Esophagus squamous epithelium (tissue), 5 donors: Measurements from ENCODE around the gene FAT4. TPM values are rescaled to one million over a fixed set of nuclear protein-coding genes. Genes with fewer than 3 reads are reported as not detected.

Experiments used
- DNase-seq: peaks from one replicate; lab custom pipeline; 2025; lab: John Stamatoyannopoulos, UW
- H3K27ac ChIP-seq, 4 donors: fragments of 200-600 bp; sonication (generic); one replicate each; pipeline ENCODE4 v1.5.1; 2016 to 2019; ENCODE audit warnings: mild to moderate bottlenecking in 1 of 4
- H3K27me3 ChIP-seq, 4 donors: fragments of 200-600 bp; sonication (generic); 1 replicate in 3 of 4; 2 replicates in 1 of 4; pipeline versions ENCODE4 v1.5.1 to v1.6.0; 2017 to 2021; ENCODE audit warnings: antibody characterized with exemption in 1 of 4
- H3K36me3 ChIP-seq, 3 donors: fragments of 200-600 bp; sonication (generic); one replicate each; pipeline ENCODE4 v1.5.1; 2016 to 2019
- H3K4me1 ChIP-seq, 3 donors: fragments of 200-600 bp; sonication (generic); one replicate each; pipeline ENCODE4 v1.5.1; 2017 to 2019
- H3K4me3 ChIP-seq, 4 donors: fragments of 200-600 bp; sonication (generic); 1 replicate in 3 of 4; 2 replicates in 1 of 4; pipeline ENCODE4 v1.5.1; 2016 to 2019; ENCODE audit warnings: mild to moderate bottlenecking in 2 of 4, moderate library complexity in 1 of 4
- H3K9me3 ChIP-seq, 3 donors: fragments of 200-600 bp; sonication (generic); one replicate each; pipeline ENCODE4 v1.5.1; 2016 to 2019
- CTCF ChIP-seq, 6 experiments: fragments of 450-650 bp in 4 of 6; fragments of 200-600 bp in 2 of 6; sonication (generic) in 2 of 6; IDR thresholded peaks; one replicate each; pipeline ENCODE4 v1.5.1; 2016 to 2019; ENCODE audit warnings: antibody characterized with exemption in 6 of 6, mild to moderate bottlenecking in 4 of 6, moderate library complexity in 4 of 6
- POLR2A ChIP-seq, 4 donors: fragments of 450-650 bp; IDR thresholded peaks; one replicate each; pipeline ENCODE4 v1.6.1; 2017; ENCODE audit warnings: antibody characterized with exemption in 4 of 4, mild to moderate bottlenecking in 4 of 4, moderate library complexity in 3 of 4
- WGBS, 2 donors: methylation state at CpG; one replicate each; pipeline ENCODE4 v1.1.5; 2018; 5-methylcytosine and 5-hydroxymethylcytosine counted together
- intact Hi-C: fragments of 100-400 bp; cut with DNase I; formaldehyde crosslinking; loops from one replicate; pipeline ENCODE4 v1.15.0; 2022
- total RNA-seq, 4 donors: library from RNA; depleted of rRNA; stranded (reverse); fragments of >200 nt; gene quantifications; one replicate each; pipeline ENCODE4 v1.1.0, GENCODE V29; 2016
- donor health status: DM: yes; HTN: yes; CAD: no.

Gene FAT4
- total RNA-seq, 4 donors from 2014 or later: 0.61 to 18.5 (median 2.8) TPM

GRCh38 chr4:125322366-125322730 is 7.6 kb downstream of the FAT4 start:
- Histone ChIP-seq H3K4me3 (peak overlapping the region in 3 of 4 donors; percentile 5 to 36 (median 6)), H3K9me3 (no peaks in the 10 kb centered on the region), H3K36me3 (no peaks in the 10 kb centered on the region), H3K4me1 (peaks cover 7 to 43% (median 7%) of the 10 kb centered on the region in 3 donors), H3K27ac (peak overlapping the region in 3 of 4 donors; percentile 24 to 33 (median 27)), H3K27me3 (peaks cover 0 to 18% (median 0%) of the 10 kb centered on the region in 4 donors)
- 38 to 55% methylated on average over 1 of the region's 1 CpG for WGBS, 2 donors
- intact Hi-C loops: no loop called here
- no peak for DNase-seq
- TF ChIP-seq POLR2A (IDR thresholded peaks at IDR 0.05): no peak

- Histone ChIP-seq H3K9me3 (no peaks in the 10 kb centered on the region), H3K4me3 (peak overlapping the region in 1 of 4 donors; percentile 42), H3K27me3 (peaks cover 0 to 5% (median 0%) of the 10 kb centered on the region in 4 donors), H3K27ac (no peak overlapping the region), H3K36me3 (no peaks in the 10 kb centered on the region), H3K4me1 (peaks cover 0 to 30% (median 0%) of the 10 kb centered on the region in 3 donors)
- intact Hi-C loops: no loop called here
- DNase-seq: no peak
- TF ChIP-seq POLR2A (IDR thresholded peaks at IDR 0.05) (no peak), CTCF (IDR thresholded peaks at IDR 0.05) (no peak)
- 43 to 54% methylated on average over 3 of the region's 3 CpGs for WGBS, 2 donors
Measured at GRCh38 chr4:125323654-125324053, 8.9 kb downstream of the FAT4 start.

- Histone ChIP-seq H3K27me3 (no peaks in the 10 kb centered on the region), H3K36me3 (no peaks in the 10 kb centered on the region), H3K4me3 (no peak overlapping the region), H3K4me1 (peaks cover 0 to 13% (median 0%) of the 10 kb centered on the region in 3 donors), H3K9me3 (no peaks in the 10 kb centered on the region), H3K27ac (no peak overlapping the region)
- DNase-seq: no peak
- 70 to 71% methylated on average over 1 of the region's 1 CpG for WGBS, 2 donors
- intact Hi-C loops: no loop called here
- TF ChIP-seq CTCF (IDR thresholded peaks at IDR 0.05) (no peak), POLR2A (IDR thresholded peaks at IDR 0.05) (no peak)
Measured at GRCh38 chr4:125325733-125326132, 11.0 kb downstream of the FAT4 start.

GRCh38 chr4:125331116-125331515 is 16.4 kb downstream of the FAT4 start:
- WGBS, 2 donors: 84 to 87% methylated on average over 2 of the region's 2 CpGs
- TF ChIP-seq POLR2A (IDR thresholded peaks at IDR 0.05) (no peak), CTCF (IDR thresholded peaks at IDR 0.05) (no peak)
- H3K27me3 ChIP-seq: no peaks in the 10 kb centered on the region

GRCh38 chr4:125334926-125335325 is 20.2 kb downstream of the FAT4 start:
- no peaks in the 10 kb centered on the region for H3K27me3 ChIP-seq
- no peak overlapping the region for H3K27ac ChIP-seq
- H3K4me1 ChIP-seq: peaks cover 0 to 4% (median 0%) of the 10 kb centered on the region in 3 donors
- no peaks in the 10 kb centered on the region for H3K9me3 ChIP-seq
- H3K36me3 ChIP-seq: no peaks in the 10 kb centered on the region
- TF ChIP-seq POLR2A (IDR thresholded peaks at IDR 0.05) (no peak), CTCF (IDR thresholded peaks at IDR 0.05) (no peak)
- no peak for DNase-seq
- H3K4me3 ChIP-seq: no peak overlapping the region
- 65 to 72% methylated on average over 1 of the region's 1 CpG for WGBS, 2 donors
- intact Hi-C loops: no loop called here

More at GRCh38 chr4:125331116-125331515, 16.4 kb downstream of the FAT4 start:
- intact Hi-C loops: no loop called here
- no peak overlapping the region for H3K27ac ChIP-seq
- H3K36me3 ChIP-seq: no peaks in the 10 kb centered on the region
- no peaks in the 10 kb centered on the region for H3K9me3 ChIP-seq
- DNase-seq: no peak
- H3K4me3 ChIP-seq: no peak overlapping the region
- H3K4me1 ChIP-seq: peaks cover 0 to 4% (median 0%) of the 10 kb centered on the region in 3 donors

GRCh38 chr4:125338814-125339213 is 24.1 kb downstream of the FAT4 start:
- Histone ChIP-seq H3K4me3 (no peak overlapping the region), H3K27me3 (no peaks in the 10 kb centered on the region), H3K36me3 (no peaks in the 10 kb centered on the region), H3K9me3 (no peaks in the 10 kb centered on the region), H3K27ac (no peak overlapping the region), H3K4me1 (peaks cover 0 to 4% (median 0%) of the 10 kb centered on the region in 3 donors)
- intact Hi-C loops: no loop called here
- TF ChIP-seq POLR2A (IDR thresholded peaks at IDR 0.05) (no peak), CTCF (IDR thresholded peaks at IDR 0.05) (no peak)
- DNase-seq: no peak
- 61 to 62% methylated on average over 4 of the region's 4 CpGs for WGBS, 2 donors
